Small intestine (tissue), 7 donors: ENCODE results near the gene MSANTD1. TPM values are rescaled to one million over a fixed set of nuclear protein-coding genes. Genes with fewer than 3 reads are reported as not detected.

Source experiments
- DNase-seq, 2 donors: peaks; one replicate each; pipeline versions ENCODE4 v3.0.0 to v3.0.0-alpha.2; 2013
- FAIRE-seq: peaks from 2 replicates; lab custom pipeline; 2012; peaks lifted over from hg19 to GRCh38; lab: Jason Lieb, UNC
- H3K27ac ChIP-seq, 3 donors: one replicate each; pipeline ENCODE4 v1.5.1; 2013; ENCODE audit warnings: low read length in 2 of 3, mild to moderate bottlenecking in 2 of 3, control low read depth in 1 of 3, inconsistent platforms in 1 of 3, low read depth in 1 of 3, moderate library complexity in 1 of 3
- H3K27me3 ChIP-seq, 3 donors: one replicate each; pipeline ENCODE4 v1.6.1; 2013; ENCODE audit warnings: low read length in 3 of 3, inconsistent platforms in 1 of 3; ENCODE audit not compliant: control insufficient read depth in 3 of 3, insufficient read depth in 3 of 3
- H3K36me3 ChIP-seq, 3 donors: one replicate each; pipeline ENCODE4 v1.6.1; 2013; ENCODE audit warnings: low read length in 3 of 3, inconsistent platforms in 1 of 3, low read depth in 1 of 3, mild to moderate bottlenecking in 1 of 3, moderate library complexity in 1 of 3; ENCODE audit not compliant: control insufficient read depth in 3 of 3, insufficient read depth in 2 of 3
- H3K4me1 ChIP-seq, 3 donors: one replicate each; pipeline ENCODE4 v1.6.1; 2013; ENCODE audit warnings: low read length in 2 of 3, inconsistent platforms in 1 of 3, low read depth in 1 of 3, mild to moderate bottlenecking in 1 of 3, moderate library complexity in 1 of 3; ENCODE audit not compliant: control insufficient read depth in 3 of 3, insufficient read depth in 2 of 3
- H3K4me3 ChIP-seq, 3 donors: one replicate each; pipeline ENCODE4 v1.5.1; 2013; ENCODE audit warnings: low read length in 3 of 3, control low read depth in 1 of 3, inconsistent platforms in 1 of 3, low read depth in 1 of 3, mild to moderate bottlenecking in 1 of 3, moderate library complexity in 1 of 3
- H3K9me3 ChIP-seq, 2 donors: one replicate each; pipeline ENCODE4 v1.6.1; 2013; ENCODE audit warnings: low read depth in 1 of 2, low read length in 1 of 2; ENCODE audit not compliant: control insufficient read depth in 2 of 2, insufficient read depth in 1 of 2
- WGBS, 3 donors: extraction: QIAGEN DNeasy Blood & Tissue Kit; methylation state at CpG; one replicate each; pipeline ENCODE4 v1.1.7; 2013; 5-methylcytosine and 5-hydroxymethylcytosine counted together
- polyA plus RNA-seq, 4 donors: library from polyadenylated mRNA; stranded (reverse) in 3 of 4; unstranded in 1 of 4; fragments of 200-250 nt in 3 of 4; fragments of 120-200 nt in 1 of 4; gene quantifications; one replicate each; pipeline versions ENCODE4 v1.2.1 to v1.2.3, GENCODE V29; 2013
- donor health status: healthy with polysubstance abuse.
- donor health status: control.
- donor health status: control.
- donor health status: Bipolar disorder and iron deficiency.
- donor health status: healthy.

Gene MSANTD1
- polyA plus RNA-seq, 4 donors, result 0.27 to 0.45 (median 0.29) TPM

DNA sequence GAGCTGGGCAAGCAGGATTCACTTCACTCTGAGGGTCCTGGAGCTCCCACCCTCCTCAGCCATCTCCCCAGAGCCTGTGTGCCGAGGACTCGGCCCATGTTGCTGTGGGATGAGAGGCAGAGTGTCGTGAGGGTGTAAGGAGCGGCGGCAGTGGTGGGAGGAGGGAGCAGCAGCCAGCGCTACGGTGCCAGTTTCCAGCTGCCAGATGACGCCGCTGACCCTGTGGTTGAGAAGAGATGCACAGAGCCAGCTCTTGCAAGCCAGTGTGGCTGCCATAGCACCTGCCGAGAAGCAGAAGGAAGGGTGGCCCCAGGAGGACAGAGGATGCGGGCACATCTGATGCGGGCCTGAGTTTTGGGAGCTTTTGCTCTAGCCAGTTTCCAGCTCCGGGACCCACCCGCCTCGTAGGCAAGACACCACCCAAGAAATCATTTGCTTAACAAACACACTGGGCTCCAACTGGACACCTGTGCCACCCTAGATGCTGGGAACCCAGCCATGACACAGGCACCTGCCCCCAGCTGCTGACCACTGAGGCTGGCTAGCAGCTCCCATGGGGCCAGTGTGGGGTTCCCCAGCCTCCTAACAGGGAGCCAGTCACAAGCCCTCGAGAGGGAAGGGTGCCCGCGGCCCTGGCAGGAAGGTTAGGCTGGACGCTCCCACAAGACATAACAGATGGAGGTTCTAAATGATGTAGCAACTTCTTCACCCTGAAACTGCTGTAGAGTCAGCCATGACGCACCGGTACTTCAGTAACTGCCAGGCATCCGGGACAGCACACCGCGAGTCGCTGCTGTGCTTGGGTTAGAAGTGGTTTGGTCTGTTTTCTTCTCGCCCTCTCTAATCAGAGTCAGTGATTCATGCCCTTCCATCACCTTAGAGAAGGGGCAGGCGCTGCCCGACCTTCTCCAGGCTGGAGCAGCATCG is 8.9 kb downstream of the MSANTD1 start:
- Histone ChIP-seq H3K27ac (no peak overlapping the region), H3K27me3 (no peaks in the 10 kb centered on the region), H3K36me3 (peaks cover 0 to 31% (median 2%) of the 10 kb centered on the region in 3 donors), H3K4me1 (no peaks in the 10 kb centered on the region), H3K9me3 (no peaks in the 10 kb centered on the region), H3K4me3 (no peak overlapping the region)
- 57 to 80% (median 62%) methylated on average over 29 of the region's 29 CpGs for WGBS, 3 donors
- DNase-seq (no peak), FAIRE-seq (no peak)

DNA sequence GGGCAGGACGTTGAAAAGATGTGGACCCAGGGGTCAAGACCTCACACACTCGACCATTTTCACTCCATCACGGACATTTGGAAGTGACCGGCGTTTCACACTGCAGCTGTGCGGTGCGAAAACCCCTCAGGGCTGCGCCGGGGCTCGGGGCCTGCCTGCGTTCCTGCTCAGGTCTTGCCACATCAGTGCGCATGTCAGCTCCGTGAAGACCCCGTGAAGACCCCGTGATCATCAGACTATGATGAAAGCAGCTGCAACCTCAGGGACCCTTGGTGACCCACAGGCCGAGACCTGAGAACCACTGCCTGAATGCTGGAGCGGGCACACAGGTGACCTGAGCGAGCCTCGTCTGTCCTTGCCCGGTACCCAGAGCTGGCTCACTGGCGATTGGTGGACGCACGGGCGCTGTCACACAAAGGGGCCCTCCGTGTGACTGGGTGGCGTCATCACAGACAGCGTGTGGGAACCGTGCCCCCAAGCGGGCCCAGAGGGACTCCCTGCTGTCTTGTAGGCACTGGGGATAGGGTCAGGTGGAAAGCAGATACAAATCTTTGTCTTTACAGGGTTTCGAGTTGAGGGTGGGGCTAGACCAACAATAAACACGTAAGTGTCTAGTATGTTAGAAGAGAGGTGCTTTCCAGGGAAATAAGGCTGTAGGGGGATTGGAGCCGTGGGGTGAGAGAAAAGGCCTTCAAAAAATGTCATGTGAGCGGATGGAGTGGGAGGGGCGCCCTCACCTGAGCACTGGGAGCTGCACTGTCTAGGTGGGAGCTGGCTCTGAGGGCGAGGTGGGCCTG is 12.7 kb downstream of the MSANTD1 start:
- Histone ChIP-seq H3K27ac (no peak overlapping the region), H3K27me3 (no peaks in the 10 kb centered on the region), H3K9me3 (no peaks in the 10 kb centered on the region), H3K4me3 (no peak overlapping the region), H3K36me3 (peaks cover 0 to 5% (median 0%) of the 10 kb centered on the region in 3 donors), H3K4me1 (no peaks in the 10 kb centered on the region)
- DNase-seq (no peak), FAIRE-seq (no peak)
- 85 to 92% (median 90%) methylated on average over 35 of the region's 35 CpGs for WGBS, 3 donors

DNA sequence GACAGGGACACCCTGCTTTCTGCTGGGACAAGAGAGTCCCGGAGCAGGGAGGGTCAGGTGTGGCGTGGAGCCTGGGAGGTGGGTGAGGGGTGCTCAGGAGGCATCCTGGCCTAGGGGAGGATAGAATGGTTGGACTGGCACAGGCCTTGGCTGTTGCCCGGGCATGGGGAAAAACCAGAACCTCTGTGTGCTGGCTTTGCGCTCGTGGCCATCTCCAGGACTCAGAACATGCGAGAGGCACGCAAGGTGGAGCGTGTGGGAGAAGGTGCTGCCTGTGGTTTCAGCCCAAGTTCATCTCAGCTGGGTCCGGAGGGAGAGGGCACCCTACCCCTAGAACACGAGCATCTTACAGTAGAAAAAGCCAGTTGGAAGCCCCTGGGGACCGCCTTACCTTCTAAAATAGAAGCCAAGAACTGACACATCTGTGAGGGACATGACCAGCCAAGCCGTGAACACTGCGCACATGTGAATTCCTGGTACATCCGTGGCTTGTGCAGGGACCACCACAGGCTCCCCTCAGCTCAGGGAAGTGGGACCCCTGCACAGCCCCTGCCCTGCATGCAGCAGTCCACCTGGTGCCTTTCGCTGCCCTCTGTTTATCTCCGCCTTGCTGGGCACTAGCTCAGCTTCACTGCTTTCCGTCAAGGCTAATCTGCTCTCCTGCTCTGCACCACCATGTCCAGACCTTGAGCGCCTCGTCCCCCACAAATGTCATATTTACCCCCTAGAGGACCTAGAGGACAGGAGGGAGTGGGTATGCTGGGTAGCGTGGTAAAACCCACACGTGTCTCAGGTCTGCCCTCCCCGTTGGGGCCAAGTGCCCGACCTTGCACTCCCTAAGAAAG is 13.5 kb downstream of the MSANTD1 start:
- no peaks in the 10 kb centered on the region for H3K9me3 ChIP-seq
- H3K4me3 ChIP-seq, result no peak overlapping the region
- no peak for FAIRE-seq
- H3K36me3 ChIP-seq, result peaks cover 0 to 2% (median 0%) of the 10 kb centered on the region in 3 donors
- H3K27me3 ChIP-seq, result no peaks in the 10 kb centered on the region
- no peak overlapping the region for H3K27ac ChIP-seq
- DNase-seq, result no peak
- H3K4me1 ChIP-seq, result no peaks in the 10 kb centered on the region
- 83 to 89% (median 87%) methylated on average over 22 to 23 of the region's 23 CpGs for WGBS, 3 donors

DNA sequence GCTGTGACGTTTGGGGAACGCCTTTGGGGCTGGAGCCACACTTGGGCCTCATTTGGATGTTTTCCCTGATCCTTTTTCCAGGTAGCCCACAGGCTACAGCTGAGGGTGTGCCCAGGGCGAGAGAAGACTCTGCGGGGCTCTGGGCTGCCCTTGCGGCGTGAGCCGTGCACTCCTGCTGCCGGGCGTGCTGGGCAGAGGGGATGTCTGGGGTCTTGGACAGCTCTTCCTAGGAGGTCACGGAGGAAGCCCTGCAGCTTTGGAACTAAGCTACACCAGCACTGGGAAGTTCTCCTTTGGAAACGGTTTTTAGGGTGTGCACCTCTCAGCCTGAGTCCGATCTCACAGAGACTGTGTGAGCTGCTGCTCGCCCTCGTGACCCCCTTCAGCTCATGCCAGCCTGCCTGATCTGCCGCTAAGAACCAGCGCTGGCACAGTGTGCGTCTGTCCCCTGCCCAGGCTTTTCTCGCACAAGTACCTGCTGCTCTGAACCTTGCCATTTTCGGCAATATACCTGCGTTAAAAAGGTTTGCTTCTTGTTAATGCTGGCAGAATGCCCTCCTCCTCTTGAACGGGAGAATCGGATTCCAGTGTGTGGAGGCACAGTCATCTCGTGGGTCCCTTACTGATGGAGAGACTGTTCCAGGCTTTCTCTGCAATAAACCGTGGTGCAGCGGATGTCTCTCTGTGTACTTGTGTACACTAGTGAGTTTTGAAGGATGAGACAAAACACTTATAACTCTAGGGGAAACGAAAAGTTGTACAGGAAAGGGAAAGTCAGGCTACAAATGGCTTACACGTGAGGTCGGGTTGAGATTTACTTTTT is 14.3 kb downstream of the MSANTD1 start:
- Histone ChIP-seq H3K36me3 (peaks cover 0 to 3% (median 0%) of the 10 kb centered on the region in 3 donors), H3K27me3 (no peaks in the 10 kb centered on the region), H3K4me1 (no peaks in the 10 kb centered on the region), H3K4me3 (no peak overlapping the region), H3K27ac (no peak overlapping the region), H3K9me3 (no peaks in the 10 kb centered on the region)
- DNase-seq (no peak), FAIRE-seq (no peak)
- WGBS, 3 donors, result 80 to 86% (median 80%) methylated on average over 28 of the region's 28 CpGs

DNA sequence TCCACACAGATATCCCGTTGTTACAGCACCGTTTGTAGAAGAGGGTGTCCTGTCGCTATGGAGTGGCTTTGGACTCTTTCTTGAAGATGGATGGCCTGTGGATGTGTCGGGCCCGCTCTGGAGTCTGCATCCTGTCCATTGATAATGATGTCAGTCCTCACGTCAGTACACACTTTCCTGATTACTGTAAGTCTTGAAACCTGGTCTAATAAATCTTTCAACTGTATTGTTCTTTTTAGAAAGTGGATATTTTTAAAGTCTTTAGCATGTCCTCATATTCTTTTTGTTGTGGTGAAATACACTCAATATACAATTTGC is 14.9 kb downstream of the MSANTD1 start:
- no peaks in the 10 kb centered on the region for H3K9me3 ChIP-seq
- FAIRE-seq (no peak), DNase-seq (no peak)
- 62 to 69% (median 68%) methylated on average over 6 of the region's 6 CpGs for WGBS, 3 donors
- H3K27ac ChIP-seq, result no peak overlapping the region
- H3K36me3 ChIP-seq, result peaks cover 0 to 3% (median 0%) of the 10 kb centered on the region in 3 donors
- no peaks in the 10 kb centered on the region for H3K4me1 ChIP-seq
- H3K4me3 ChIP-seq, result no peak overlapping the region
- no peaks in the 10 kb centered on the region for H3K27me3 ChIP-seq

DNA sequence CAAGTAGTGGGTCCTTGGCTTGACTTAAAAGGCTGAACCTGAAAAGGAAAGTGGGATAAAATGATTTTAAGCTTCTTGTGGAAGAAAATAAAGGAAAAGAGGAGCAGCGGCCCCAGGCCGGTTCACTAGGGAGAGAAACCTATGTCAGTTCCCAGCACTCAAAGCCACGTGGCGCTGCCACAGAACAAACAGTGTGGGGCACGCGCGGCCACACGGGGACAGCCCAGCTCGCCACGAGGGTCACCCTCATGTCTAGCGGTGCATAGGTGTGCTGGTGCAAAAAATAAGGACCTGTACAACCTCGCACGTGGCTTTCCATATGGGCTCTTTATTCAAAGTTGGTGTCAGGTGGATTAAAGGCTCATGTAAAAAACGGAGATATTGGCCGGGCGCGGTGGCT is 17.1 kb downstream of the MSANTD1 start:
- DNase-seq (no peak), FAIRE-seq (no peak)
- Histone ChIP-seq H3K36me3 (peaks cover 0 to 3% (median 0%) of the 10 kb centered on the region in 3 donors), H3K27ac (no peak overlapping the region), H3K27me3 (no peaks in the 10 kb centered on the region), H3K9me3 (no peaks in the 10 kb centered on the region), H3K4me1 (no peaks in the 10 kb centered on the region), H3K4me3 (no peak overlapping the region)
- WGBS, 3 donors, result 94 to 95% (median 95%) methylated on average over 17 of the region's 17 CpGs

GRCh38 chr4:3267576-3268394 is 18.8 kb downstream of the MSANTD1 start:
- Histone ChIP-seq H3K36me3 (peaks cover 0 to 3% (median 0%) of the 10 kb centered on the region in 3 donors), H3K27me3 (no peaks in the 10 kb centered on the region), H3K9me3 (no peaks in the 10 kb centered on the region), H3K27ac (no peak overlapping the region), H3K4me3 (no peak overlapping the region), H3K4me1 (no peaks in the 10 kb centered on the region)
- 35 to 62% (median 50%) methylated on average over 18 of the region's 18 CpGs for WGBS, 3 donors
- no peak for FAIRE-seq
- peak in 1 of 2 donors; percentile 19 for DNase-seq
